HL-60 (cell line): ENCODE data around the gene EVI5.
A peak's percentile ranks its signal among the peaks of the same experiment; 100 is the strongest.

Experiments
- DNase-seq, 2 experiments: peaks; one replicate each; pipeline ENCODE4 v3.0.0-alpha.2; 2010 to 2020; ENCODE audit warnings: low read depth in 1 of 2, low spot score in 1 of 2
- H3K27ac ChIP-seq: fragments of 250-450 bp; sonication (Bioruptor Pico); replicated peaks from 2 replicates; pipeline ENCODE4 v1.5.1; 2020; ENCODE audit warnings: mild to moderate bottlenecking, moderate library complexity
- H3K27me3 ChIP-seq: fragments of 250-450 bp; sonication (Bioruptor Pico); 2 replicates; pipeline ENCODE4 v1.5.1; 2021; ENCODE audit warnings: mild to moderate bottlenecking, moderate library complexity; ENCODE audit not compliant: insufficient read depth, poor library complexity, severe bottlenecking
- H3K4me3 ChIP-seq: replicated peaks from 2 replicates; pipeline ENCODE4 v1.5.1; 2011; ENCODE audit warnings: mild to moderate bottlenecking, control low read depth, low read length; ENCODE audit not compliant: insufficient read depth
- CTCF ChIP-seq: IDR thresholded peaks from one replicate; pipeline ENCODE4 v1.5.1; 2011; ENCODE audit warnings: low read length, control low read depth, inconsistent platforms; ENCODE audit not compliant: insufficient read depth
- GABPA ChIP-seq: IDR thresholded peaks from 2 replicates; pipeline ENCODE4 v1.6.1; 2012; ENCODE audit warnings: low read depth
- POLR2AphosphoS5 ChIP-seq: IDR thresholded peaks from 2 replicates; pipeline ENCODE4 v1.6.1; 2012; ENCODE audit warnings: low read depth
- REST ChIP-seq: IDR thresholded peaks from 2 replicates; pipeline ENCODE4 v1.6.1; 2012; ENCODE audit warnings: low read depth; ENCODE audit not compliant: insufficient replicate concordance
- SPI1 ChIP-seq: IDR thresholded peaks from 2 replicates; pipeline ENCODE4 v1.6.1; 2012; ENCODE audit warnings: low read depth, mild to moderate bottlenecking, borderline replicate concordance

Gene EVI5

GRCh38 chr1:92485381-92486250 lies 299.3 kb downstream of the EVI5 start:
- TF ChIP-seq POLR2AphosphoS5 = peak; percentile 57
- no peak for TF ChIP-seq REST
- peak in 1 of 2 experiments; percentile 88 for DNase-seq
- no peaks in the 10 kb centered on the region for H3K27me3 ChIP-seq
- H3K27ac ChIP-seq = peak overlapping the region; percentile 99
- peak overlapping the region; percentile 73 for H3K4me3 ChIP-seq

GRCh38 chr1:92484472-92485380 lies 300.2 kb downstream of the EVI5 start:
- TF ChIP-seq GABPA = no peak
- TF ChIP-seq REST = no peak
- peak; percentile 74 for TF ChIP-seq POLR2AphosphoS5
- Histone ChIP-seq H3K27me3 (no peaks in the 10 kb centered on the region), H3K27ac (peak overlapping the region; percentile 99), H3K4me3 (peak overlapping the region; percentile 73)
- peak in 1 of 2 experiments; percentile 75 for DNase-seq

GRCh38 chr1:92483610-92484471 lies 301.1 kb downstream of the EVI5 start:
- no peaks in the 10 kb centered on the region for H3K27me3 ChIP-seq

More at GRCh38 chr1:92483610-92484471, 301.1 kb downstream of the EVI5 start:
- H3K4me3 ChIP-seq = peak overlapping the region; percentile 73
- peak; percentile 95 for DNase-seq
- H3K27ac ChIP-seq = peak overlapping the region; percentile 99
- no peak for TF ChIP-seq GABPA
- TF ChIP-seq CTCF = no peak
- TF ChIP-seq POLR2AphosphoS5 = peak; percentile 66; the same call in 1 of the 2 replicates
- no peak for TF ChIP-seq SPI1
- peak; percentile 33 for TF ChIP-seq REST
